ENCODE measurements around the gene TMEM54. TPM values are rescaled to one million over a fixed set of nuclear protein-coding genes. Genes with fewer than 3 reads are reported as not detected.
A peak's percentile ranks its signal among the peaks of the same experiment; 100 is the strongest.

TMEM54 gene
- total RNA-seq, 1 donor from 2014 or later: 42.1 TPM

DNA sequence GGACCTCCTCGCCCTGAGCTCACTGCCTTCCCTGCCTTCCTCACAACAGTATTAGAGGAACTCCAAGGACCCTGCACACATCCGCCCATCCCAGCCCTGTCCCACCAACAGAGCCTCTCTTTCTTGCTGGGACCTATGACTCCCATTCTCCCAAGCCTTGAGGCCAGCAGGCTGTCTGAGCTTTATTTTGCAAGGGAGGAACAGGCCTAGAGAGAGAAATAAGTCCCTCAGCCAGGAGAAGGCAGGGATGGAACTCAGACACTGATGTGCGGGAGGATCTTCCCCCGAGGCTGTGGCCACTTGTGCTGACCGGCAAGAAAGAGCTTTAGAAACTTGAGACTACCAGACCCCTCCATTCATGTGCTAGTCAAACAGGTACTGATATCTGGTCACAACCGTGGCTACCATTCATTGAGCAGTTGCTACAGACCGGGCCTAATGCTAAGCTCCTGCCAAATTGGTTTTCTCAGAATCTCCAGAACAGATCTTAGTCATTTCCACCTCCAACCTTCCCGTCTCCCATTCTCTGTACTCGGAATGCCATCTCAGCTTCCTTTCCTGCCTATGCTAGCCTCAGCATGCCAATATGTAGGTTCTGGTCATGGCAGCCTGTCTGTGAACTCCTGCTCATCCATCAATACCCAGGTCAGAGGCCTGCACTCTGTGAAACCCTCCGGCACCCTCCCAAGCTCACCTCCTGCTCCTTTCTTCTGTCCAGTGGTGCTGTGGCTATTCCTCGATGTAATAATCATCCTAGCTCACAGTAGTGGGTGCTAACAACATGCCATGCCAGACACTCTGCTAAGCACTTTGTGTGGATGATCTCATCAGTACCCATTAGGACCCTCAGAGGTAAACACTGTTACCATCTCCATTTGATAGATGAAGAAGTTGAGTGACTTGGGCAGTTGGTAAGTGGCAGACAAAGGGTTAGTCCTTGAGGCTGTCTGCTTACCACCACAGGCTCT is 3.8 kb downstream of the TMEM54 start:
- no peak for TF ChIP-seq CTCF (conservative IDR thresholded peaks at IDR 0.05)
- Mint-ChIP-seq H3K4me1 (ENCODE audit: unreplicated experiment) (peaks cover 12% of the 10 kb centered on the region), H3K9me3 (no peaks in the 10 kb centered on the region), H3K4me3 (no peak overlapping the region), H3K27ac (peak overlapping the region; percentile 5), H3K36me3 (no peaks in the 10 kb centered on the region), H3K27me3 (peaks cover 52% of the 10 kb centered on the region)
- DNase-seq (ENCODE audit: extremely low spot score, unreplicated experiment): no peak

GRCh38 chr1:32896451-32896850 is 4.7 kb downstream of the TMEM54 start:
- peaks cover 14% of the 10 kb centered on the region for H3K4me1 Mint-ChIP-seq (ENCODE audit: unreplicated experiment)
- peaks cover 48% of the 10 kb centered on the region for H3K27me3 Mint-ChIP-seq
- H3K36me3 Mint-ChIP-seq: no peaks in the 10 kb centered on the region
- H3K27ac Mint-ChIP-seq: peak overlapping the region; percentile 62
- no peak for DNase-seq (ENCODE audit: extremely low spot score, unreplicated experiment)
- peak overlapping the region; percentile 32 for H3K4me3 Mint-ChIP-seq
- no peak for TF ChIP-seq CTCF (conservative IDR thresholded peaks at IDR 0.05)
- H3K9me3 Mint-ChIP-seq: no peaks in the 10 kb centered on the region

DNA sequence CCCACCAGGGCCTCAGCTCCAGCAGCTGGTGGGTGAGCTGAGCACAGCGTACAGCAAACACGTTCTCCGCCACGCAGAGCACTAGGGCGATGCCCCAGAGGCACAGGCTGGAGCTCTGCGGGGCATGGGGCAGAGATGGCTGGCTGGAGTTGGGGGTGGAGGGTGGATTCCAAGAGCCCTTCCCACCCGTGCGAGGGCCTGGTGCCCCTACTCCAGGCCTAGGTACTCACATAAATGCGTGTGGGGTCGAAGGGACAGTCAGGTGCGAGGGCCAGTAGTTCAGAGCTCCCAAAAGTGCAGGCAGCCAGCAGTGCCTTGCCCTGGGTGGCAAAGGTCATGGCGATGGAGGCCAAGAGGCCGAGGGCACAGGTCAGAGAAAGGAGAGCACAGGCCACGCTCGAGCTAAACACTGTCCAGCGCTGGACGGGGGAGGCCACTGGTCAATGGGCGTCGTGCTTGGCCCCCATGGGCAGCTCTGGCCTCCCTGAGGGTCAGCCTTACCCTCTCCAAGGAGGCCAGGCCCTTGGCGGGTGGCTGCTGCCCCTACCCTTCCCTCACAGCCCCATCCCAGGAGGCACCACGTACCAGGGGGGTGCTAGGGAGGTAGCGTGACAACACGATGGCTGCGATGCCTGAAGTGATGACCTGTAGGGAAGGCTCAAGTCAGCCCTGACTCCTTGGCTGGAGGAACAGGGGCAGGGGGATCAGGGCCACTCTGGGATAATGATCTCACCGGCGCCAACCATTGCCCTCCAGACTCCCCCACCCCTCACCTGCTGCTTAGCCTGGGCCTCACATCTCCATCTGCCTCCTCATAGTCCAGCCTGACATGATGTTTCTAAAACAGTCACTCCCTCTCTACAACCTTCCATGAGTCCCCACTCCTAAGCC is 5.6 kb downstream of the TMEM54 start:
- Mint-ChIP-seq H3K27ac (peak overlapping the region; percentile 62), H3K36me3 (no peaks in the 10 kb centered on the region), H3K4me3 (peak overlapping the region; percentile 41), H3K9me3 (no peaks in the 10 kb centered on the region), H3K27me3 (peaks cover 53% of the 10 kb centered on the region), H3K4me1 (ENCODE audit: unreplicated experiment) (peaks cover 14% of the 10 kb centered on the region)
- DNase-seq (ENCODE audit: extremely low spot score, unreplicated experiment): no peak
- TF ChIP-seq CTCF (conservative IDR thresholded peaks at IDR 0.05): no peak

- peaks cover 19% of the 10 kb centered on the region for H3K4me1 Mint-ChIP-seq (ENCODE audit: unreplicated experiment)
- H3K4me3 Mint-ChIP-seq: no peak overlapping the region
- H3K36me3 Mint-ChIP-seq: no peaks in the 10 kb centered on the region
- H3K27me3 Mint-ChIP-seq: peaks cover 53% of the 10 kb centered on the region
- no peaks in the 10 kb centered on the region for H3K9me3 Mint-ChIP-seq
- no peak for TF ChIP-seq CTCF (conservative IDR thresholded peaks at IDR 0.05)
- H3K27ac Mint-ChIP-seq: no peak overlapping the region
- DNase-seq (ENCODE audit: extremely low spot score, unreplicated experiment): no peak
Observed at GRCh38 chr1:32894681-32895080, 6.5 kb downstream of the TMEM54 start.

DNA sequence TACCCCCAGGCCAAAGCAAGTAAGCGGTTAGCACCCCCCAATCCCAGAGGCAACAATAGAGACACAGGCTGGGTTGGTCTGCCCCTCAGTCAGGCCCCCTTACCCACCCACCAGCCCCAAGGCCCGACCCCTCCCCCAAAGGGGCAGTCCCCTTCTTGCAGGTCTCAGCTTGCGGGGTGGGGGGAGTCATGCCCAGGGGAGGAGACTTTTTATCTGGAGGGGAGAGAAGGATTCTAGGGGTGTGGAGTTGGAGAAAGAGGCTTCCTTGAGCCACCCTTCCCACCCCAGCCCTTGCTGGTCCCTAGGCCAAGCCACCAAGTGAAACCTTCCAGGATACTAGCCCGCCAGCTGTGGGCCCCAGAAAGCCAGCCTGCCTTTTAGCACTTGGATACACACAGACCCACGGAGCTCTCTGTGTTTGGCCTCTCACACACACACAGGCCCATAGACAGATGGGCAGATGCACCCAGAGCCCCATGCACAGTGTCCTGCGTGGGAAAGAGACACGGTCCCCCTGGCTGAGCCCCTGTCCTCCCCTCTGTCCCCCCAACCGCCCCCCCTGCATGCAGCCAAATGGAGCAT is 7.1 kb downstream of the TMEM54 start:
- no peak for TF ChIP-seq CTCF (conservative IDR thresholded peaks at IDR 0.05)
- H3K4me3 Mint-ChIP-seq: peak overlapping the region; percentile 84
- peak overlapping the region; percentile 34 for H3K27ac Mint-ChIP-seq
- H3K27me3 Mint-ChIP-seq: peaks cover 55% of the 10 kb centered on the region
- no peaks in the 10 kb centered on the region for H3K36me3 Mint-ChIP-seq
- H3K9me3 Mint-ChIP-seq: no peaks in the 10 kb centered on the region
- peaks cover 19% of the 10 kb centered on the region for H3K4me1 Mint-ChIP-seq (ENCODE audit: unreplicated experiment)
- no peak for DNase-seq (ENCODE audit: extremely low spot score, unreplicated experiment)

Measured in type B pancreatic cell (in vitro differentiated cells).